ENCODE measurements around the gene UBC.

The UBC gene

GRCh38 chr12:124914392-124915238 is at the start of gene UBC:
Gene UBC (minus strand): TSS chr12:124914650. CDS start chr12:124913771, 879 bp downstream.
- H3K27ac ChIP-seq = peak within 1 kb of the TSS; percentile 99
- TF ChIP-seq, protein P1, sequence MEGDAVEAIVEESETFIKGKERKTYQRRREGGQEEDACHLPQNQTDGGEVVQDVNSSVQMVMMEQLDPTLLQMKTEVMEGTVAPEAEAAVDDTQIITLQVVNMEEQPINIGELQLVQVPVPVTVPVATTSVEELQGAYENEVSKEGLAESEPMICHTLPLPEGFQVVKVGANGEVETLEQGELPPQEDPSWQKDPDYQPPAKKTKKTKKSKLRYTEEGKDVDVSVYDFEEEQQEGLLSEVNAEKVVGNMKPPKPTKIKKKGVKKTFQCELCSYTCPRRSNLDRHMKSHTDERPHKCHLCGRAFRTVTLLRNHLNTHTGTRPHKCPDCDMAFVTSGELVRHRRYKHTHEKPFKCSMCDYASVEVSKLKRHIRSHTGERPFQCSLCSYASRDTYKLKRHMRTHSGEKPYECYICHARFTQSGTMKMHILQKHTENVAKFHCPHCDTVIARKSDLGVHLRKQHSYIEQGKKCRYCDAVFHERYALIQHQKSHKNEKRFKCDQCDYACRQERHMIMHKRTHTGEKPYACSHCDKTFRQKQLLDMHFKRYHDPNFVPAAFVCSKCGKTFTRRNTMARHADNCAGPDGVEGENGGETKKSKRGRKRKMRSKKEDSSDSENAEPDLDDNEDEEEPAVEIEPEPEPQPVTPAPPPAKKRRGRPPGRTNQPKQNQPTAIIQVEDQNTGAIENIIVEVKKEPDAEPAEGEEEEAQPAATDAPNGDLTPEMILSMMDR (conservative IDR thresholded peaks at IDR 0.05; ENCODE audit: low read depth) = no peak
- ChIA-PET POLR2A (ENCODE audit: low non-redundant PET) (interaction anchor here (0.5 to 1.6 kb wide), 4 partner anchors 12 to 60 kb away, joined by 3 to 8 read pairs (median 5); no protein-coding TSS in a partner anchor), CTCF (interaction anchor here (0.6 to 2.5 kb wide), 5 partner anchors 12 to 26 kb away, joined by 4 to 11 read pairs (median 4); no protein-coding TSS in a partner anchor)
- peak; percentile 75 for DNase-seq (ENCODE audit: low spot score)

DNA sequence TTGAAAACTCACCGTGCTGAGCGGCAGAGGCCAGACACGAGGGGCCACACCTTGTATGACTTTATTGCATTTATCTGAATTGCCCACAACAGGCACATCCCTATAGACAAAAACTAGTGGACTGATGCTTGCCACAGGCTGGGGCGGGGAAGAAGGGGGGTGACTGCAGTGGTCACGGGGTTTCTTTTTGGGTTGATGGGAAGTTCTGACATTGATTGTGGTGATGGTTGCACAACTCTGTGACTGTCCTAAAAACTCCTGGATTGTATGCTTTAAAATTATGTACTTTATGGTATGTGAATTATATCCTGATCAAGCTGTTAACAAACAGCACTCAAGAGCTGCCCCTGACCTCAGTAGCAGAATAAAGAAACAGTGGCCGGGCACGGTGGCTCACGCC is 48.8 kb upstream of the UBC start:
- POLR2A ChIA-PET (ENCODE audit: low non-redundant PET) = no interaction called here
- DNase-seq (ENCODE audit: low spot score) = no peak
- CTCF ChIA-PET = no interaction called here
- H3K27ac ChIP-seq = no peak overlapping the region
- TF ChIP-seq, protein P1 (conservative IDR thresholded peaks at IDR 0.05; ENCODE audit: low read depth) = no peak

GRCh38 chr12:124961055-124961454 is 46.6 kb upstream of the UBC start:
- TF ChIP-seq, protein P1 (conservative IDR thresholded peaks at IDR 0.05; ENCODE audit: low read depth) = no peak
- no peak overlapping the region for H3K27ac ChIP-seq
- CTCF ChIA-PET = no interaction called here
- DNase-seq (ENCODE audit: low spot score) = no peak
- POLR2A ChIA-PET (ENCODE audit: low non-redundant PET) = no interaction called here

DNA sequence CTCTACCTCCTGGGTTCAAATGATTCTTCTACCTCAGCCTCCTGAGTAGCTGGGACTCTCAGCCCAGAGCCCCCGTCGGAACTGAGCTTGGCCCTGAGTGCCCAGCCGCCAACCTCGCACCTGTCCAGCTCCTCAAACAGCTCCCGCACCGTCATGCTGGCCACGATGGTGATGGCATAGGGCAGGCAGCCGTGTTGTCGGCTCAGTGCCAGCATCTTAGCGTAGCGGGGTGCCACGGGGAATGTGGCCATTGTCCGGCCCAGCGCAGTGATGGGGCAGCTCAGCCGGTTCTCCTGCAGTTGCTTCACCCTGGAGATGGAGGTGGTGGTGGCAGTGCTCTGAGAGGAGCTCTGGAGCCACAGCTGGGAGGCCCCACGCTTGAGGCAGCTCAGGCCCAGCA is 42.1 kb upstream of the UBC start:
- TF ChIP-seq, protein P1 (conservative IDR thresholded peaks at IDR 0.05; ENCODE audit: low read depth) = no peak
- H3K27ac ChIP-seq = no peak overlapping the region
- DNase-seq (ENCODE audit: low spot score) = no peak
- CTCF ChIA-PET = no interaction called here
- POLR2A ChIA-PET (ENCODE audit: low non-redundant PET) = interaction anchor here (0.5 kb wide), 1 partner anchor 109 kb away, joined by 4 read pairs; no protein-coding TSS in a partner anchor

DNA sequence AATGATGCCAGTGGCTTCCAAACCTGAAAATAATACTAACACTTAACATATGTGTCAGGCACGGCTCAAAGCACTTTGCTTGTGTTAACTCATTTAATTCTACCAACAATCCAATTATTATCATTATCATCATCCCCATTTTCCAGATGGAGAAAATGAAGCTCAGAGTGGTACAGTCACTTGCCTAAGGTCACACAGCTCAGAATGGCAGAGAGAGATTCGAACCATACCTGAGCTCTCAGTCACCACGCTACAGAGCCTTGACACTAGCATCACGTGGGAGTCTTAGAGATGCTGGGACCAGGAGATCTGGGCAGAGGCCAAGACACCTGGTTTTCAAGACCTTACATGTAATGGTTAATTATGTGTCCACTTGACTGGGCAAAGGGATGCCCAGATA is 40.3 kb upstream of the UBC start:
- no peak for DNase-seq (ENCODE audit: low spot score)
- TF ChIP-seq, protein P1 (conservative IDR thresholded peaks at IDR 0.05; ENCODE audit: low read depth) = no peak
- ChIA-PET POLR2A (ENCODE audit: low non-redundant PET) (no interaction called here), CTCF (no interaction called here)
- no peak overlapping the region for H3K27ac ChIP-seq

- 0 out of 2 replicates have a peak overlapping the region, but pooled peaks have one; percentile 18 for H3K27ac ChIP-seq
- ChIA-PET CTCF (interaction anchor here (1.2 to 3.1 kb wide), 2 partner anchors 14 to 47 kb away, joined by 3 to 10 read pairs; no protein-coding TSS in a partner anchor), POLR2A (ENCODE audit: low non-redundant PET) (interaction anchor here (0.8 kb wide), 1 partner anchor 512 kb away, joined by 4 read pairs; no protein-coding TSS in a partner anchor)
- DNase-seq (ENCODE audit: low spot score) = no peak
- TF ChIP-seq, protein P1 (conservative IDR thresholded peaks at IDR 0.05; ENCODE audit: low read depth) = no peak
These were observed 39.4 kb upstream of the UBC start for GRCh38 chr12:124953689-124954405.
